Measurements from ENCODE around the gene ARPC2. TPM values are rescaled to one million over a fixed set of nuclear protein-coding genes. Genes with fewer than 3 reads are reported as not detected.

The ARPC2 gene
- total RNA-seq, 1 experiment from 2014 or later = 273 TPM

DNA sequence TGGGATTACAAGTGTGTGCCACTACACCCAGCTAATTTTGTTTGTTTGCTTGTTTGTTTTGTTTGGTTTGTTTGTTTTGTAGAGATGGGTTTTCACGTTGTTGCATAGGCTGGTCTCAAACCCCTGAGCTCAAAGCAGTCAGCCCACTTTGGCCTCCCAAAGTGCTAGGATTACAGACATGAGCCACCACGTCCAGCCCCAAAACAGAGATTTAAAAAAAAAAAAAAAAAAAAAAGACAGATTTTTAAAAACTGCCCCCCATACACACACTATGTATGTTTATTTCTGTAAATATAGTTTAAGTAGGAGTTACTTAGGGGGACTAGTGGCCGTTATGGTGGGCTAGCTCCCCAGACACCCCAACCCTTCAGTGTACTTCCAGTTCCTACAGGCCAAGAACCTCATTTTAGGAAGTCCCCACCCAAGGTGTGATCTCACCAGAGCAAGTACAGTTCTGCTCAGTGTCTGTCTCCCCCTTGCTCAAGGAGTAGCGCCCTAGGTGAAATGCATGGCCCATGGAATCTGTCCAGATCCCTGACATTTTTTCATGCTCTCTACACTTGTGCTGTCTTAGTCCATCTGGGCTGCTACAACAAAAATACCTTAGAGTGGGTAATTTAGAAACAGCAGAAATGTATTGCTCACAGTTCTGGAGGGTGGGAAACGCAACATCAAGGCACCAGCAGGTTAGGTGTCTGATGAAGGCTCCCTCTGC is 76.9 kb downstream of the ARPC2 start:
- Histone ChIP-seq H3K4me2 (peak overlapping the region; percentile 75), H3K4me3 (no peak overlapping the region), H3K79me2 (ENCODE audit: low read depth) (peaks cover 34% of the 10 kb centered on the region), H3K9me2 (ENCODE audit: insufficient read depth) (no peaks in the 10 kb centered on the region), H3K27ac (peak overlapping the region; percentile 96), H3K9me3 (ENCODE audit: insufficient read depth, low read depth) (no peaks in the 10 kb centered on the region), H3K4me1 (replicated peaks; ENCODE audit: insufficient read depth) (peaks cover 86% of the 10 kb centered on the region), H3F3A (ENCODE audit: insufficient read depth, low read depth) (peaks cover 62% of the 10 kb centered on the region), H3K36me3 (ENCODE audit: low read depth) (no peaks in the 10 kb centered on the region), H3K27me3 (ENCODE audit: insufficient read depth, low read depth) (no peaks in the 10 kb centered on the region), H4K20me1 (ENCODE audit: insufficient read depth) (peaks cover 3% of the 10 kb centered on the region; the same call in 1 of the 2 replicates), H2AFZ (no peak overlapping the region)
- ChIA-PET POLR2A (ENCODE audit: unreplicated experiment) (interaction anchor here (0.5 to 0.6 kb wide), 2 partner anchors 94 to 106 kb away, joined by 3 to 4 read pairs; partner anchors contain the start of gene CTDSP1), CTCF (interaction anchor here (0.7 to 4.5 kb wide), 2 partner anchors 21 to 460 kb away, joined by 3 to 26 read pairs; no protein-coding TSS in a partner anchor)
- intact Hi-C loops (cut with micrococcal nuclease; ENCODE audit: unreplicated experiment) = loop anchor here (2.0 to 5.0 kb wide), 2 partner anchors 103 to 273 kb away; partner anchors contain the start of genes CNOT9 and USP37
- no peak for DNase-seq
- no TSS peak for BruUV-seq (replicated peaks)
- no peak for TF ChIP-seq EZH2 (IDR thresholded peaks at IDR 0.05; ENCODE audit: low read depth)
- TF ChIP-seq, protein P1, sequence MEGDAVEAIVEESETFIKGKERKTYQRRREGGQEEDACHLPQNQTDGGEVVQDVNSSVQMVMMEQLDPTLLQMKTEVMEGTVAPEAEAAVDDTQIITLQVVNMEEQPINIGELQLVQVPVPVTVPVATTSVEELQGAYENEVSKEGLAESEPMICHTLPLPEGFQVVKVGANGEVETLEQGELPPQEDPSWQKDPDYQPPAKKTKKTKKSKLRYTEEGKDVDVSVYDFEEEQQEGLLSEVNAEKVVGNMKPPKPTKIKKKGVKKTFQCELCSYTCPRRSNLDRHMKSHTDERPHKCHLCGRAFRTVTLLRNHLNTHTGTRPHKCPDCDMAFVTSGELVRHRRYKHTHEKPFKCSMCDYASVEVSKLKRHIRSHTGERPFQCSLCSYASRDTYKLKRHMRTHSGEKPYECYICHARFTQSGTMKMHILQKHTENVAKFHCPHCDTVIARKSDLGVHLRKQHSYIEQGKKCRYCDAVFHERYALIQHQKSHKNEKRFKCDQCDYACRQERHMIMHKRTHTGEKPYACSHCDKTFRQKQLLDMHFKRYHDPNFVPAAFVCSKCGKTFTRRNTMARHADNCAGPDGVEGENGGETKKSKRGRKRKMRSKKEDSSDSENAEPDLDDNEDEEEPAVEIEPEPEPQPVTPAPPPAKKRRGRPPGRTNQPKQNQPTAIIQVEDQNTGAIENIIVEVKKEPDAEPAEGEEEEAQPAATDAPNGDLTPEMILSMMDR (conservative IDR thresholded peaks at IDR 0.05) = no peak

DNA sequence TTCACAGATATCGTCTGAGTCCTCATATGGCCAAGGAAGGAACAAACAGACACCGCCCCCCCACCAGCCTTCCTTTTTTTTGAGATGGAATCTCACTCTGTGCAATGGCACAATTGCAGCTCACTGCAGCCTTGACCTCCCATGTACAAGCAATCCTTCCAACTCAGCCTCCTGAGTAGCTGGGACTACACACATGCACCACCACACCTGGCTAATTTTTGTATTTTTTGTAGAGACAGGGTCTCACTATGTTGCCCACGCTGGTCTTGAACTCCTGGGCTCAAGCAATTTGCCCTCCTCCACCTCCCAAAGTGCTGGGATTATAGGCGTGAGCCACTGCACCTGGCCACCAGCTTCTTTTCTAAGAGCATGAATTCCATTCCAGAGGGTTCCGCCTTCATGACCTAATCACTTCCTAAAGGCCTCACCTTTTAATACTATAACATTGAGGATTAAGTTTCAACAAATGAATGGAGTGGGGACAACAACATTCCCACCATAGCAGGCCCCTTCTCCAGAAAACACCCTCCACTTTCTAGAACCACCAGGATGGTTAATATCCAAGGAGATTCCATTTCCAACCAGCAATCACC is 77.5 kb downstream of the ARPC2 start:
- BruUV-seq (replicated peaks) = no TSS peak
- H2AFZ ChIP-seq = no peak overlapping the region
- TF ChIP-seq, protein P1 (conservative IDR thresholded peaks at IDR 0.05) = no peak
- TF ChIP-seq EZH2 (IDR thresholded peaks at IDR 0.05; ENCODE audit: low read depth) = no peak
- no peaks in the 10 kb centered on the region for H3K36me3 ChIP-seq (ENCODE audit: low read depth)
- intact Hi-C loops (cut with micrococcal nuclease; ENCODE audit: unreplicated experiment) = loop anchor here (5.0 kb wide), 1 partner anchor 273 kb away; the partner anchor contains the start of genes CNOT9 and USP37
- H3F3A ChIP-seq (ENCODE audit: insufficient read depth, low read depth) = peaks cover 64% of the 10 kb centered on the region
- peaks cover 3% of the 10 kb centered on the region; the same call in 1 of the 2 replicates for H4K20me1 ChIP-seq (ENCODE audit: insufficient read depth)
- ChIA-PET POLR2A (ENCODE audit: unreplicated experiment) (interaction anchor here (0.5 to 0.6 kb wide), 2 partner anchors 93 to 105 kb away, joined by 3 to 4 read pairs; partner anchors contain the start of gene CTDSP1), CTCF (interaction anchor here (1.6 kb wide), 1 partner anchor 8 kb away, joined by 11 read pairs; no protein-coding TSS in a partner anchor)
- no peaks in the 10 kb centered on the region for H3K9me3 ChIP-seq (ENCODE audit: insufficient read depth, low read depth)
- peak overlapping the region; percentile 75 for H3K4me2 ChIP-seq
- peak overlapping the region; percentile 96 for H3K27ac ChIP-seq
- H3K27me3 ChIP-seq (ENCODE audit: insufficient read depth, low read depth) = no peaks in the 10 kb centered on the region
- peaks cover 86% of the 10 kb centered on the region for H3K4me1 ChIP-seq (replicated peaks; ENCODE audit: insufficient read depth)
- peak in 1 of 2 experiments; percentile 69 for DNase-seq
- H3K79me2 ChIP-seq (ENCODE audit: low read depth) = peaks cover 28% of the 10 kb centered on the region
- no peaks in the 10 kb centered on the region for H3K9me2 ChIP-seq (ENCODE audit: insufficient read depth)
- H3K4me3 ChIP-seq = no peak overlapping the region

DNA sequence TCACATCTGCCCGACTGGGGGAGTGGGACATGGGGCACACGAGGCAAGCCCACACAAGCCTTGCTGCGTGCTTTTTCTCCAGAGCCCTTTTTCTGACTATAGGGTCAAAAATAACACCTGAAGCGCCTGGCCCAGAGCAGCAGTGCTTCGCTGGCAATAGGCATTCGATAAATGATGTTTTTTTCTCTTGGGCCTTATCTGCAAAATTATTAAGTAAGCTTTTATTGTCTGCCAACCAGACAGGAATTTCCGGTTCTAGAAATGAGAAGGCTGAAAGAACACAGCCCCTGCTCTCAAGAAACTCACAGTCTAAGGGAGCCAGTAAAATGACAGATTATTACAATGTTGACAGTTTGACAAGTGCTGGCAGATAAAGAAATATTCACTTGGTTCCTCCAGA is 78.0 kb downstream of the ARPC2 start:
- H3K9me3 ChIP-seq (ENCODE audit: insufficient read depth, low read depth) = no peaks in the 10 kb centered on the region
- no peaks in the 10 kb centered on the region for H3K27me3 ChIP-seq (ENCODE audit: insufficient read depth, low read depth)
- peaks cover 23% of the 10 kb centered on the region for H3K79me2 ChIP-seq (ENCODE audit: low read depth)
- peak in 1 of 2 experiments; percentile 92 for DNase-seq
- intact Hi-C loops (cut with micrococcal nuclease; ENCODE audit: unreplicated experiment) = no loop called here
- peak overlapping the region; percentile 75 for H3K4me2 ChIP-seq
- peaks cover 81% of the 10 kb centered on the region for H3K4me1 ChIP-seq (replicated peaks; ENCODE audit: insufficient read depth)
- H3K36me3 ChIP-seq (ENCODE audit: low read depth) = no peaks in the 10 kb centered on the region
- POLR2A ChIA-PET (ENCODE audit: unreplicated experiment) = interaction anchor here (0.7 kb wide), 2 partner anchors 22 to 24 kb away, joined by 3 read pairs; no protein-coding TSS in a partner anchor
- no peaks in the 10 kb centered on the region for H3K9me2 ChIP-seq (ENCODE audit: insufficient read depth)
- peak overlapping the region; percentile 27; the same call in 1 of the 2 replicates for H3K4me3 ChIP-seq
- peak overlapping the region; percentile 96 for H3K27ac ChIP-seq
- no peak for TF ChIP-seq EZH2 (IDR thresholded peaks at IDR 0.05; ENCODE audit: low read depth)
- TF ChIP-seq, protein P1 (conservative IDR thresholded peaks at IDR 0.05) = no peak
- BruUV-seq (replicated peaks) = no TSS peak
- H3F3A ChIP-seq (ENCODE audit: insufficient read depth, low read depth) = peaks cover 64% of the 10 kb centered on the region
- H2AFZ ChIP-seq = no peak overlapping the region
- H4K20me1 ChIP-seq (ENCODE audit: insufficient read depth) = peaks cover 3% of the 10 kb centered on the region; the same call in 1 of the 2 replicates
- CTCF ChIA-PET = interaction anchor here (0.6 to 1.6 kb wide), 2 partner anchors 8 to 16 kb away, joined by 11 to 14 read pairs; no protein-coding TSS in a partner anchor
